Mononuclear cell (primary cell): ENCODE measurements around the gene AGAP5. TPM values are rescaled to one million over a fixed set of nuclear protein-coding genes. Genes with fewer than 3 reads are reported as not detected.
"Not testable (repeated sequence)": the region's sequence is repeated elsewhere in the genome, so short reads cannot be mapped to it uniquely, and the experiment has no call there.

ENCODE experiments used
- H3K27me3 ChIP-seq: 2 replicates; pipeline ENCODE4 v1.6.0; 2011; ENCODE audit warnings: low read length, control low read depth; ENCODE audit not compliant: insufficient read depth
- H3K4me1 ChIP-seq: 2 replicates; pipeline ENCODE4 v1.5.1; 2011; ENCODE audit warnings: mild to moderate bottlenecking, low read length, control low read depth; ENCODE audit not compliant: insufficient read depth
- H3K4me3 ChIP-seq: 2 replicates; pipeline ENCODE4 v1.5.1; 2011; ENCODE audit warnings: mild to moderate bottlenecking, low read length, moderate library complexity
- H3K9me3 ChIP-seq: 2 replicates; pipeline ENCODE4 v1.5.1; 2011; ENCODE audit warnings: low read depth, mild to moderate bottlenecking, control low read depth, low read length
- total RNA-seq: library from RNA; depleted of rRNA; stranded (reverse); fragments of >200 nt; gene quantifications from one replicate; pipeline ENCODE4 v1.2.3, GENCODE V29; 2012

Gene AGAP5
- total RNA-seq, 1 donor = 1.8 TPM

DNA sequence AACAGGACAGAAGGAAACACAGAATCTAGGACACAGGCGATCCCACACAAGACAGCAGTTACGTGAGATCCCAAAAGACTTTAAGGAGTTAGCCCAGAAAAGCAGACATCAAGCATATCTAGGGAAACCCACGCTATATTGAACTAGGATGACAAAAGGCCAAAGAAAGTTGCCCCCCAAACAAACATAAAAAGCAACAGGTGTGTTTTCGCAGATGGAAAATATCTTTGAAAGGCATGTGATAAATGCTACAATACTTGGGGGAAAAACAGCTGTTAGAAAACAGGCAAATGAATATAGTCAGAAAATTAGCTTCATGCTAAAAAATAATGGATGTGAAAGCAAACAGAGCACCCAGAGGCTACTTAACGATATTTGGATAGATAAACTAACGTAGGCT lies 7.2 kb downstream of the AGAP5 start:
- H3K27me3 ChIP-seq, H3K4me3 ChIP-seq, H3K4me1 ChIP-seq: not testable (repeated sequence)

GRCh38 chr10:73689596-73689995 lies 8.3 kb downstream of the AGAP5 start:
- not testable (repeated sequence) for H3K4me1 ChIP-seq, H3K27me3 ChIP-seq, H3K9me3 ChIP-seq, H3K4me3 ChIP-seq

More for the DNA sequence above, 7.2 kb downstream of the AGAP5 start:
- H3K9me3 ChIP-seq = not testable (repeated sequence)

DNA sequence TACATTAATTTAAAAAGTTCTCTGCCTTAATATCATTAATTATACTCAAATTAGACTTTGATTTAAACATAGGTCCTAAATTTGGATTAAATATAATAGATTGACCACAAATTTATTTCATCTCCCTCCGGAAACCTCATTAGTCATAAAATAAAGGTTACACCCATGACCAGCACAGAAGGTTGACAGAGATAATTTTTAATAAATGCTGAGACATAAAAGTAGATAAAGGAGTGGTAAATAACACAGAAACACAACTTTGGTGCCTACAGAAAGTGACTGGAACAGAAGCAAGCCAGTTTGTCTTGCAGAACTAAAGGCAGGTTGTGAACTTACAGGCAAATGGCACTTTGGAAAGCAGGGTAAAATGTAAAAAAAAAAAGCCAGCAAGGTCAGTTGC lies 10.3 kb downstream of the AGAP5 start:
- not testable (repeated sequence) for H3K9me3 ChIP-seq, H3K4me3 ChIP-seq, H3K27me3 ChIP-seq, H3K4me1 ChIP-seq

DNA sequence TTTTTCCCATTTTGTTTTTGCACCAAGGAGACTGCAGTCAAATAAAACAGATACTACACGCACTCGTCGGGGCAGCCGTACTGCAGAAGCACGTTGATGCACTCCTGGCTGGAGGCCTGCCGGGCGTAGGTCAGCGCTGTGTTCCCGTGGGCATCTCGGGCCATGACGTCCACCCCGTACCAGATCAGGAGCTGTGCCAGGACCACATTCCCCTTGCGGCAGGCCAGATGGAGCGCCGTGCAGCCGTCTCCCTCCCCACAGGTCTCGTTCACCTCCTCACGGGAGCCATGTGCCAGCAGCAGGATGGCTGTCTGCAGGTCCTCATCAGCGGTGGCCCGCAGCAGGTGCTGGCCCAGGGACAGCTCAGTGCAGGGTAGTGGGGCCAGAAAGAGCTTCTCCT lies 23.4 kb downstream of the AGAP5 start:
- not testable (repeated sequence) for H3K27me3 ChIP-seq, H3K4me1 ChIP-seq, H3K4me3 ChIP-seq, H3K9me3 ChIP-seq

GRCh38 chr10:73668378-73668777 lies 29.5 kb downstream of the AGAP5 start:
- not testable (repeated sequence) for H3K9me3 ChIP-seq, H3K4me1 ChIP-seq, H3K27me3 ChIP-seq, H3K4me3 ChIP-seq

DNA sequence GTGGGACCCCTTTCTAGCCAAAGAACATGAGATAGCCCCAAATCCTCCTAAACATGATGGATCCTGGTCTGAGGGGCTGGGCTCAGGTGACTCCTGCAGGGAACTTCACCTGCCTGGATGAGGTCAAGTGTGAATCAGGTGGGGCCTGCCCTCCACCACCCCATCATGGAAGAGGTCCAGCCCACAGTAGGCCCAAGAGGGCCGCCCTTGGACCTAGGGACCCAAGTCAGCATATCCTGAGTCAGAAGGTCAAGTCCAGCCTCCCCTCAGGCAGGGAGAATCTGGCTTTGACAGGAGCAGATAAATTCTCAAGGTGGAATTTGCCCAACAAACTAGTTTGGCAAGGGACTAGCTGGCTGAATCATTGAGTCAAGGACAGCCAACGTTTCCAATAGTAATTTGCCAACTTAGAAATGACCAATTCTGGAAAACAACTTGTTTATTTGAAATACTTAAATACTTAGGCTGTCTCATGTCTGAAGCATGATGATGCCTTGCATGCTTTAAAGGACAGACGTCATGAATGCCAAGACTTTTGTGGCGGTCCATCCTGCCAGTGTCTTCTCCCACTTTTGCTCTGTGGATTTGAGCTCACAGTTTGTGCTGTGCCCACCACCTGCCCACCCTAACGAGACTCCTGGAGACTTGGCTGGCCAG lies 31.6 kb downstream of the AGAP5 start:
- not testable (repeated sequence) for H3K9me3 ChIP-seq, H3K27me3 ChIP-seq, H3K4me1 ChIP-seq, H3K4me3 ChIP-seq

GRCh38 chr10:73665581-73665980 lies 32.3 kb downstream of the AGAP5 start:
- H3K4me3 ChIP-seq, H3K27me3 ChIP-seq, H3K4me1 ChIP-seq: not testable (repeated sequence)

GRCh38 chr10:73664156-73665040 lies 33.5 kb downstream of the AGAP5 start:
- not testable (repeated sequence) for H3K4me1 ChIP-seq, H3K9me3 ChIP-seq, H3K27me3 ChIP-seq, H3K4me3 ChIP-seq

More at GRCh38 chr10:73665581-73665980, 32.3 kb downstream of the AGAP5 start:
- not testable (repeated sequence) for H3K9me3 ChIP-seq

DNA sequence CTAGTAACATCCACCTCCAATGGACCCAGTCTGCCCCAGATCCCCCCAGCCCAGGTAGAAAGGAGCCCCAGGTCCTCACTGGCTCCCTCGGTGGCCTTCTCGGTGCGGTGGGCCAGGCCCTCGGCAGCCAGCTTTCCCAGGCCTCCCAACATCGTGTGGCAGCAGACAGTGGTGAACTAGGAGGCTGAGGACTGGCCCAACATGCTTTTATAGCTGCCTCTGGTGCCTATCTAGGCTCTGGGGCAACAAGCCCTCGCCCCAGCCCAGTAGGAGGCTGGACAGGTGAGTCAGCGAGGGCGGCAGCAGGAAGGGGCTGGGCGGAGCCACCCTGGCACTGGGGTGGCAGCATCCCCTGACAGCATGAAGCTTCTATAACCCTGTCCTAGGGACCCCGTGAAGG lies 34.3 kb downstream of the AGAP5 start:
- not testable (repeated sequence) for H3K4me1 ChIP-seq, H3K27me3 ChIP-seq, H3K9me3 ChIP-seq, H3K4me3 ChIP-seq

- not testable (repeated sequence) for H3K9me3 ChIP-seq, H3K4me1 ChIP-seq, H3K4me3 ChIP-seq, H3K27me3 ChIP-seq
Measured at GRCh38 chr10:73662705-73663104, 35.2 kb downstream of the AGAP5 start.

DNA sequence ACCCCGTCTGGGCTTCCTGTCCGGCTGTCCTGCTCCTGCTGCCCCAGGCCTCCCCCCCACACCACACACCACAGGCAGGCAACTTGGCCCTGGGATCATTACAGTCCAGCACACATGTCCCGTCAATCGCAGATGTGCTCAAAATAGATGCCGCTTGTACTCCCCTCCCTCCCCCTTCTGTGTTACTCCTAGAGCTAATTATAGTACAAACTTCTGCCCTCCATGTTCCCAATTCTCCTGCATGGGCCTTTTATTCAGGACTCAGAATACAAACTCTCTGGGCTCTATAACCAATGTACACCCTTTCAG lies 42.0 kb downstream of the AGAP5 start, which contains the start of gene SYNPO2L:
Gene SYNPO2L, minus strand, starts transcription at position 40 of the 309 bp plus-strand sequence. CDS start 107 bp downstream, outside the sequence.
- Histone ChIP-seq H3K4me3 (no peak within 1 kb of the TSS), H3K4me1 (no peaks in the 10 kb centered on the region), H3K27me3 (no peaks in the 10 kb centered on the region), H3K9me3 (no peaks in the 10 kb centered on the region)

DNA sequence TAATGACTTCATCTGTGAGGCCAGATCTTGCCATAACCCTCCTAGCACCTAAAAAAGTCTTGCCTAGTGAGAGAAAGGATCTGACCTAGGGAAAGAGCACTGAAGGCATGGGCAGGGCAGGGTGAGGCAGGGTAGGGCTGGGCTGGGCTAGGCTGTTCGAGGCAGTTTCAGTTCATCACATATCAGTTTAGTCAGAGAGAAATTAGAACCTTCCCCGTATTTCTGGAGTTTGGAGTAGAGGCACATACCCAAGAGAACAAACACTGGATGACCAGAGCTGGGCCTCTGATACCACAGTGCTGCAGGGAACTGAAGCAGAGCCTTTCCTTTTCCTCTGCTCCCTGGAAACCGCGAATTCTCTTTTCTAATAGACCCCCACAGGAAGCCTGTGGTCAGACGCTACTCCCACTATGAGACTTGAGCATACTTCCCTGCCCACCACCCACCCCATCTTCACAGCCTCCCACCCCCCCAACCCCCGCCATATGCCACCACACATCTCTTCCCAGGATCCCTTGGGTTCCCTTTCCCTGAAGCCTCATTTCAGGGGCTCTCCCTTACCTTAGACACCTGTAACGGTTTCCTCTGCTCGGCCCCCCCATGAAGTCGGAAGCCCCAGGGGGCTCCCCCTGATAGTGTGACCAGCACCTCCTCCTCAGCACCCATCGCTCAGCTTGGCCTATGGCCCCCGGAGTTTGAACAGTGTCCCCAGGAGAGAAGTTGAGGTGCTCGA lies 42.5 kb downstream of the AGAP5 start:
- H3K4me3 ChIP-seq = no peak overlapping the region
- H3K4me1 ChIP-seq = peaks cover 4% of the 10 kb centered on the region
- no peaks in the 10 kb centered on the region for H3K9me3 ChIP-seq
- H3K27me3 ChIP-seq = no peaks in the 10 kb centered on the region

GRCh38 chr10:73653701-73654100 lies 44.2 kb downstream of the AGAP5 start:
- Histone ChIP-seq H3K4me1 (peaks cover 8% of the 10 kb centered on the region), H3K27me3 (no peaks in the 10 kb centered on the region), H3K4me3 (no peak overlapping the region), H3K9me3 (no peaks in the 10 kb centered on the region)

DNA sequence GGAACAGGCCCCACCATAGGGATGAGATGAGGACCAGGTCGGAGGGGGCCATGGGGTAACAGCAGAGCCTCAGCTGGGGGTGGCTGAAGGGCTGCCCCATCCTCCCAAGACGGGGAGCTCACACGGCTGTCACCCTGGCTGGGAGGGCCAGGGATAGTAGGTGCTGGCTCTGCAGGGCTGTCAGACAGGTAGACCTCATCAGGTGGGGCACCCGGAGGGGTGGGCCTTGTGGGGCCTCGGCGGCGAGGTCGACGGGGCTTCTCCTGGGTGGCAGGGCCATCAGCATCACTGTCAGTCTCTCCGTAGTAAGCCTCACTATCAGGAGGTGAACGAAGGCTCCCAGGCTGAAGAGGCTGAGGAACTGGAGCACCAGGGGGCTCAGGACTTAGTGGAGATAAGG lies 44.7 kb downstream of the AGAP5 start:
- Histone ChIP-seq H3K4me3 (no peak overlapping the region), H3K4me1 (peaks cover 11% of the 10 kb centered on the region), H3K9me3 (no peaks in the 10 kb centered on the region), H3K27me3 (no peaks in the 10 kb centered on the region)

DNA sequence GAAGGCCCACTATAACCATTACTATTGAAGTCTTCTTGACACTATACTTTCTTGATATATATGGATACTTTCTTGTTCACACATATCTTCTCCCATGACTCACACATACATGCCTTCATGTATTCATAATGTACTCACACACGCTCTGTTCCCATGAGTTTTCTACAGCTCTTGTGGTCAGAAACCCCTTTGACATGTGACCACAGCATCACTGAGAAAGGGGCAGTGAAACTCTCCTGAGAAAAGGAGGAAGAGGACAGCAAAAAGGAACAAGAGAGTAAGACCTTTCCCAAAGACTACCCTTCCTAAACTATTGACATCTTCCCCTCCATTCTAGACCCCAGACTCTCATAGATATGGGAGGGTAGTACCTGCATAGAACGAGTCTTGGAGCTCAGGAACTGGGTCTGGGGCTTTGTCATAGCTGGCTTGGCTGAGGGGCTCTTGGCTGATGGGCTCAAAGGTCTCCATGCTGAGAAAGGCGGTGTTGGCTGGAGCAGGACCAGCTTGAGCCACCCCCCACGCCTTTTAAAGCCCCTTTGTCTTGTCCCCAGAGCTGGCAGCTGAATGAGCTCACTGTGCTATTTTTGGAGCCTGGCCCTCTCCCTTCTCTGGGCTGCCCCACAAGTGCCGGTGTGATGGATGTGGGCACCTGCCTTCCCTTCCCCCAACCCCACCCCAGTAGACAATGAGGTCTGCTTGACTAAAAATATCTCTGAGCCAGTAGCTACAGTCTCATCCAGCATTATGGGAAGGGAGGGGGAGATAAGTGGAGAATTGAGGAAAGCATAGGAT lies 47.2 kb downstream of the AGAP5 start:
- Histone ChIP-seq H3K27me3 (no peaks in the 10 kb centered on the region), H3K4me3 (no peak overlapping the region), H3K4me1 (peaks cover 18% of the 10 kb centered on the region), H3K9me3 (no peaks in the 10 kb centered on the region)
